HS-5 (cell line): ENCODE data around the gene PTS.
A peak's percentile ranks its signal among the peaks of the same experiment; 100 is the strongest.

ENCODE experiments used
- DNase-seq: peaks from one replicate; pipeline ENCODE4 v3.0.0-alpha.2; 2012; ENCODE audit warnings: low read depth

Gene PTS

GRCh38 chr11:112222303-112222702 is 3.9 kb upstream of the PTS start:
- no peak for DNase-seq

- no peak for DNase-seq
These were observed 3.1 kb upstream of the PTS start for GRCh38 chr11:112223121-112223520.

GRCh38 chr11:112223754-112224532 is 2.3 kb upstream of the PTS start:
- DNase-seq = no peak

- DNase-seq = no peak
These were observed 521 bp upstream of the PTS start for GRCh38 chr11:112225753-112226061.

GRCh38 chr11:112226831-112227401 is 688 bp downstream of the PTS start:
- DNase-seq = no peak

- DNase-seq = no peak
These were observed 1.2 kb downstream of the PTS start for GRCh38 chr11:112227471-112227870.

GRCh38 chr11:112228706-112229105 is 2.5 kb downstream of the PTS start:
- no peak for DNase-seq

GRCh38 chr11:112229159-112229558 is 2.9 kb downstream of the PTS start:
- no peak for DNase-seq

GRCh38 chr11:112229746-112230433 is 3.7 kb downstream of the PTS start:
- DNase-seq = no peak

GRCh38 chr11:112231952-112232351 is 5.7 kb downstream of the PTS start:
- DNase-seq = no peak

- DNase-seq = no peak
These were observed 9.6 kb downstream of the PTS start for GRCh38 chr11:112235750-112236390.

- DNase-seq = no peak
These were observed 11.2 kb downstream of the PTS start for GRCh38 chr11:112237451-112237850.

- no peak for DNase-seq
These were observed 11.8 kb downstream of the PTS start for GRCh38 chr11:112238041-112238440.

- DNase-seq = no peak
These were observed 15.3 kb downstream of the PTS start for GRCh38 chr11:112241486-112241885.

GRCh38 chr11:112247201-112247600 is 21.0 kb downstream of the PTS start:
- DNase-seq = no peak

GRCh38 chr11:112248201-112248600 is 22.0 kb downstream of the PTS start:
- DNase-seq = no peak

- no peak for DNase-seq
These were observed 23.8 kb downstream of the PTS start for GRCh38 chr11:112249871-112250610.

GRCh38 chr11:112253605-112254242 is 27.5 kb downstream of the PTS start:
- DNase-seq = no peak

GRCh38 chr11:112255067-112255720 is 29.0 kb downstream of the PTS start:
- DNase-seq = peak; percentile 61

GRCh38 chr11:112260490-112260889 is 34.3 kb downstream of the PTS start, which contains the start of gene PLET1:
Gene PLET1, minus strand, starts transcription at chr11:112260860. Its CDS starts 271 bp downstream, at chr11:112260589.
- DNase-seq = no peak
